ENCODE results near the gene EPHA6. TPM values are rescaled to one million over a fixed set of nuclear protein-coding genes. Genes with fewer than 3 reads are reported as not detected.

The EPHA6 gene
- total RNA-seq, 1 donor from 2014 or later: not detected

- Histone ChIP-seq H3K4me3 (ENCODE audit: low read depth, low read length) (no peak overlapping the region), H3K36me3 (ENCODE audit: control insufficient read depth, insufficient read depth, low read length) (no peaks in the 10 kb centered on the region), H3K27me3 (ENCODE audit: control insufficient read depth, insufficient read depth, low read length) (no peaks in the 10 kb centered on the region)
- TF ChIP-seq, protein P1, sequence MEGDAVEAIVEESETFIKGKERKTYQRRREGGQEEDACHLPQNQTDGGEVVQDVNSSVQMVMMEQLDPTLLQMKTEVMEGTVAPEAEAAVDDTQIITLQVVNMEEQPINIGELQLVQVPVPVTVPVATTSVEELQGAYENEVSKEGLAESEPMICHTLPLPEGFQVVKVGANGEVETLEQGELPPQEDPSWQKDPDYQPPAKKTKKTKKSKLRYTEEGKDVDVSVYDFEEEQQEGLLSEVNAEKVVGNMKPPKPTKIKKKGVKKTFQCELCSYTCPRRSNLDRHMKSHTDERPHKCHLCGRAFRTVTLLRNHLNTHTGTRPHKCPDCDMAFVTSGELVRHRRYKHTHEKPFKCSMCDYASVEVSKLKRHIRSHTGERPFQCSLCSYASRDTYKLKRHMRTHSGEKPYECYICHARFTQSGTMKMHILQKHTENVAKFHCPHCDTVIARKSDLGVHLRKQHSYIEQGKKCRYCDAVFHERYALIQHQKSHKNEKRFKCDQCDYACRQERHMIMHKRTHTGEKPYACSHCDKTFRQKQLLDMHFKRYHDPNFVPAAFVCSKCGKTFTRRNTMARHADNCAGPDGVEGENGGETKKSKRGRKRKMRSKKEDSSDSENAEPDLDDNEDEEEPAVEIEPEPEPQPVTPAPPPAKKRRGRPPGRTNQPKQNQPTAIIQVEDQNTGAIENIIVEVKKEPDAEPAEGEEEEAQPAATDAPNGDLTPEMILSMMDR (IDR thresholded peaks at IDR 0.05; ENCODE audit: insufficient read depth, low read length, poor library complexity, severe bottlenecking): no peak
- no peak for DNase-seq (ENCODE audit: low read depth)
Observed at GRCh38 chr3:97744289-97744688, 929.9 kb downstream of the EPHA6 start.

DNA sequence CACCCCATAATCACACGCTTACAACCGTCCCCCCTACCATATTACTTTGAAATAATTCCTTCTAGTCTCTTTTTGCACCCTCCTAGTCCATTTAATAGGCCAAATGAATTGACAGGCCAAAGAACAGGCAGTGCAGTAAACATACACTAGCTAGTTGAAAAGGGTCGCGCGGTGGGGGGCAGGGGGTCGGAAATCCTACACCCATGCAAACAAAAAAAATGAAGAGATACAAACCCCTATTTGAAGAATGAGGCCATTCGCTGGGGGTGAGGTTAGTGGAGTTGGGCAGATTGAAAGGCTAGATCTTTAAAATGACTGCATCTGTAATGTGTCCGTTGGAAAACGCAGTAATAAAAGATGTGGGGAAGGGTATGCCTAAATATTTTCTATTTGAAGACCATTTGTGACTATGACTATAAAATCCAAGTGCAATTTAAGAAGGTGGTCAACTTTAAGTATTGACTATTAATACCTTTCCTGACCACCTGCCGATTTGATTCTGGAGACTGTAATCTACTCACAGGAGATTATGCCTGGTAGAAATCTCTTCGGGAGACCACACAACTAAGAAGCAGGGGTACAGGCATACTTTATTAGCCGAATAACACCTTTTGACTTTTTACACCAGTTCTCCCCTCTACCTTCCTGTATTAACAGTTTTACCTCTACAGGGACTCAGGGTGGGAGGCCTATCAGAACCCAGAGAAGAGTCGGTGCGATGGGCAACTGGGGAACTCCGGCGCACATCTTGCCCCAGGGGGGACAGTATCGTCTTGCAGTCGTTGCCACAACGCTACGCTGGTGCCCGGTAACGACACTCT is 949.4 kb downstream of the EPHA6 start:
- no peaks in the 10 kb centered on the region for H3K27me3 ChIP-seq (ENCODE audit: control insufficient read depth, insufficient read depth, low read length)
- TF ChIP-seq, protein P1 (IDR thresholded peaks at IDR 0.05; ENCODE audit: insufficient read depth, low read length, poor library complexity, severe bottlenecking): no peak
- H3K4me3 ChIP-seq (ENCODE audit: low read depth, low read length): peak overlapping the region; percentile 58
- no peak for DNase-seq (ENCODE audit: low read depth)
- H3K36me3 ChIP-seq (ENCODE audit: control insufficient read depth, insufficient read depth, low read length): no peaks in the 10 kb centered on the region

GRCh38 chr3:97764407-97765238 is 950.2 kb downstream of the EPHA6 start, which contains the start of gene ARL6:
ARL6 (plus strand) TSS chr3:97764758; CDS start chr3:97768108, 3,350 bp downstream.
- H3K4me3 ChIP-seq (ENCODE audit: low read depth, low read length): peak within 1 kb of the TSS; percentile 58
- no peaks in the 10 kb centered on the region for H3K36me3 ChIP-seq (ENCODE audit: control insufficient read depth, insufficient read depth, low read length)
- DNase-seq (ENCODE audit: low read depth): peak; percentile 58
- H3K27me3 ChIP-seq (ENCODE audit: control insufficient read depth, insufficient read depth, low read length): no peaks in the 10 kb centered on the region
- TF ChIP-seq, protein P1 (IDR thresholded peaks at IDR 0.05; ENCODE audit: insufficient read depth, low read length, poor library complexity, severe bottlenecking): peak; percentile 8

GRCh38 chr3:97765336-97765735 is 950.9 kb downstream of the EPHA6 start:
- Histone ChIP-seq H3K27me3 (ENCODE audit: control insufficient read depth, insufficient read depth, low read length) (no peaks in the 10 kb centered on the region), H3K36me3 (ENCODE audit: control insufficient read depth, insufficient read depth, low read length) (no peaks in the 10 kb centered on the region), H3K4me3 (ENCODE audit: low read depth, low read length) (peak overlapping the region; percentile 58)
- TF ChIP-seq, protein P1 (IDR thresholded peaks at IDR 0.05; ENCODE audit: insufficient read depth, low read length, poor library complexity, severe bottlenecking): no peak
- DNase-seq (ENCODE audit: low read depth): no peak

DNA sequence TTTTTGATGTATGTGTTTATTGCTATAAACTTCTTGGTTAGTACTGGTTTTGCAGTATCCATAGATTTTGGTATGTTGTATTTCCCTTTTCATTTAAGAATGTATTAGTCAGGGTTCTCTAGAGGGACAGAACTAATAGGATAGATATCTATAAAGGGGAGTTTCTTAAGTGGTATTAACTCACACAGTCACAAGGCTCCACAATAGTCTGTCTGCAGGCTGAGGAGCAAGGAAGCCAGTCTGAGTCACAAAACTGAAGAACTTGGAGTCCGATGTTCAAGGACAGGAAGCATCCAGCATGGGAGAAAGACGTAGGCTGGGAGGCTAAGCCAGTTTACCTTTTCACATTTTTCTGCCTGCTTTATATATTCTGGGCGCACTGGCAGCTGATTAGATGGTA is 958.5 kb downstream of the EPHA6 start:
- Histone ChIP-seq H3K4me3 (ENCODE audit: low read depth, low read length) (no peak overlapping the region), H3K36me3 (ENCODE audit: control insufficient read depth, insufficient read depth, low read length) (no peaks in the 10 kb centered on the region), H3K27me3 (ENCODE audit: control insufficient read depth, insufficient read depth, low read length) (no peaks in the 10 kb centered on the region)
- DNase-seq (ENCODE audit: low read depth): no peak
- TF ChIP-seq, protein P1 (IDR thresholded peaks at IDR 0.05; ENCODE audit: insufficient read depth, low read length, poor library complexity, severe bottlenecking): no peak
